Breast epithelium (tissue), 3 donors: ENCODE results near the gene C1R.

Experiments
- POLR2A ChIP-seq: fragments of 450-650 bp; IDR thresholded peaks from one replicate; pipeline ENCODE4 v1.6.1; 2016; ENCODE audit warnings: antibody characterized with exemption, mild to moderate bottlenecking, moderate library complexity
- TF ChIP-seq, protein P1 (sequence below), 3 donors: fragments of 450-650 bp; IDR thresholded peaks; one replicate each; pipeline ENCODE4 v1.5.1; 2016 to 2017; ENCODE audit warnings: antibody characterized with exemption in 3 of 3, mild to moderate bottlenecking in 3 of 3, moderate library complexity in 3 of 3

- no peak for TF ChIP-seq POLR2A
- TF ChIP-seq, protein P1, sequence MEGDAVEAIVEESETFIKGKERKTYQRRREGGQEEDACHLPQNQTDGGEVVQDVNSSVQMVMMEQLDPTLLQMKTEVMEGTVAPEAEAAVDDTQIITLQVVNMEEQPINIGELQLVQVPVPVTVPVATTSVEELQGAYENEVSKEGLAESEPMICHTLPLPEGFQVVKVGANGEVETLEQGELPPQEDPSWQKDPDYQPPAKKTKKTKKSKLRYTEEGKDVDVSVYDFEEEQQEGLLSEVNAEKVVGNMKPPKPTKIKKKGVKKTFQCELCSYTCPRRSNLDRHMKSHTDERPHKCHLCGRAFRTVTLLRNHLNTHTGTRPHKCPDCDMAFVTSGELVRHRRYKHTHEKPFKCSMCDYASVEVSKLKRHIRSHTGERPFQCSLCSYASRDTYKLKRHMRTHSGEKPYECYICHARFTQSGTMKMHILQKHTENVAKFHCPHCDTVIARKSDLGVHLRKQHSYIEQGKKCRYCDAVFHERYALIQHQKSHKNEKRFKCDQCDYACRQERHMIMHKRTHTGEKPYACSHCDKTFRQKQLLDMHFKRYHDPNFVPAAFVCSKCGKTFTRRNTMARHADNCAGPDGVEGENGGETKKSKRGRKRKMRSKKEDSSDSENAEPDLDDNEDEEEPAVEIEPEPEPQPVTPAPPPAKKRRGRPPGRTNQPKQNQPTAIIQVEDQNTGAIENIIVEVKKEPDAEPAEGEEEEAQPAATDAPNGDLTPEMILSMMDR (IDR thresholded peaks at IDR 0.05), result no peak
Measured at GRCh38 chr12:7038591-7038990, 53.7 kb downstream of the C1R start.
